Loucy (cell line): ENCODE results near the gene B3GALT6.

Experiments
- H2AFZ ChIP-seq: fragments of 200-600 bp; sonication (generic); 2 replicates; pipeline ENCODE4 v1.6.0; 2016; ENCODE audit warnings: antibody characterized with exemption, mild to moderate bottlenecking, low read length, moderate library complexity
- H3F3A ChIP-seq: fragments of 200-600 bp; 2 replicates; pipeline ENCODE4 v1.6.0; 2016; ENCODE audit warnings: antibody characterized with exemption, low read depth, mild to moderate bottlenecking
- H3K27me3 ChIP-seq: fragments of 200-600 bp; sonication (generic); 2 replicates; pipeline ENCODE4 v1.6.1; 2014; ENCODE audit warnings: low read length, mild to moderate bottlenecking; ENCODE audit not compliant: insufficient read depth, poor library complexity, severe bottlenecking
- H3K36me3 ChIP-seq: fragments of 200-600 bp; sonication (generic); 2 replicates; pipeline ENCODE4 v1.6.1; 2016; ENCODE audit warnings: low read length; ENCODE audit not compliant: insufficient read depth
- H3K4me1 ChIP-seq: fragments of 200-600 bp; sonication (generic); 2 replicates; pipeline ENCODE4 v1.5.1; 2014; ENCODE audit warnings: low read length, mild to moderate bottlenecking; ENCODE audit not compliant: insufficient read depth, poor library complexity, severe bottlenecking
- H3K4me2 ChIP-seq: fragments of 200-600 bp; sonication (generic); 2 replicates; pipeline ENCODE4 v1.6.0; 2014; ENCODE audit warnings: antibody characterized with exemption, low read length, low read depth, mild to moderate bottlenecking; ENCODE audit not compliant: poor library complexity, severe bottlenecking
- H3K4me3 ChIP-seq: fragments of 200-600 bp; sonication (generic); 2 replicates; pipeline ENCODE4 v1.5.1; 2014; ENCODE audit warnings: low read length, mild to moderate bottlenecking, mixed read lengths; ENCODE audit not compliant: poor library complexity, severe bottlenecking
- H3K79me2 ChIP-seq: fragments of 200-600 bp; sonication (generic); 2 replicates; pipeline ENCODE4 v1.6.1; 2014; ENCODE audit warnings: low read length; ENCODE audit not compliant: insufficient read depth
- H3K9ac ChIP-seq: fragments of 200-600 bp; sonication (generic); 2 replicates; pipeline ENCODE4 v1.6.0; 2014; ENCODE audit warnings: mild to moderate bottlenecking, low read depth, low read length, moderate library complexity; ENCODE audit not compliant: poor library complexity, severe bottlenecking
- H3K9me2 ChIP-seq: fragments of 200-600 bp; sonication (generic); replicated peaks from 2 replicates; pipeline ENCODE4 v1.6.1; 2016; ENCODE audit warnings: low read depth, low read length, mixed read lengths
- H3K9me3 ChIP-seq: fragments of 200-600 bp; sonication (generic); 2 replicates; pipeline ENCODE4 v1.6.1; 2014; ENCODE audit warnings: mild to moderate bottlenecking, antibody characterized with exemption, low read length, low read depth; ENCODE audit not compliant: insufficient read depth
- H4K20me1 ChIP-seq: fragments of 200-600 bp; sonication (generic); 2 replicates; pipeline ENCODE4 v1.6.0; 2014; ENCODE audit warnings: antibody characterized with exemption, low read length, mild to moderate bottlenecking; ENCODE audit not compliant: insufficient read depth, poor library complexity, severe bottlenecking
- CTCF ChIP-seq: fragments of 200-600 bp; sonication (generic); conservative IDR thresholded peaks from 2 replicates; pipeline ENCODE4 v1.5.1; 2014; ENCODE audit warnings: mild to moderate bottlenecking, antibody characterized with exemption, low read length
- EZH2phosphoT487 ChIP-seq: fragments of 200-600 bp; IDR thresholded peaks from 2 replicates; pipeline ENCODE4 v1.6.1; 2018; ENCODE audit warnings: antibody characterized with exemption, mild to moderate bottlenecking, moderate library complexity, borderline replicate concordance

Gene B3GALT6

GRCh38 chr1:1239227-1239613 lies 7.2 kb downstream of the B3GALT6 start:
- no peak overlapping the region for H3K4me2 ChIP-seq
- H3K27me3 ChIP-seq, result no peaks in the 10 kb centered on the region
- H3K9ac ChIP-seq, result no peak overlapping the region
- H3K4me3 ChIP-seq, result no peak overlapping the region
- H3K9me3 ChIP-seq, result no peaks in the 10 kb centered on the region
- no peaks in the 10 kb centered on the region for H3K4me1 ChIP-seq
- H3K79me2 ChIP-seq, result peaks cover 11% of the 10 kb centered on the region; the same call in 1 of the 2 replicates
- H3F3A ChIP-seq, result no peaks in the 10 kb centered on the region
- H3K9me2 ChIP-seq, result no peaks in the 10 kb centered on the region
- no peaks in the 10 kb centered on the region for H3K36me3 ChIP-seq
- TF ChIP-seq EZH2phosphoT487 (no peak), CTCF (no peak)
- peaks cover 3% of the 10 kb centered on the region for H4K20me1 ChIP-seq
- H2AFZ ChIP-seq, result no peak overlapping the region

GRCh38 chr1:1239614-1240347 lies 7.7 kb downstream of the B3GALT6 start:
- peaks cover 3% of the 10 kb centered on the region for H4K20me1 ChIP-seq
- peaks cover 6% of the 10 kb centered on the region; the same call in 1 of the 2 replicates for H3K79me2 ChIP-seq
- no peak overlapping the region for H3K9ac ChIP-seq
- no peak overlapping the region for H3K4me2 ChIP-seq
- H3K4me1 ChIP-seq, result no peaks in the 10 kb centered on the region
- H3K9me3 ChIP-seq, result no peaks in the 10 kb centered on the region
- no peaks in the 10 kb centered on the region for H3K9me2 ChIP-seq
- no peaks in the 10 kb centered on the region for H3K36me3 ChIP-seq
- H3K4me3 ChIP-seq, result no peak overlapping the region
- no peaks in the 10 kb centered on the region for H3F3A ChIP-seq
- H2AFZ ChIP-seq, result no peak overlapping the region
- TF ChIP-seq EZH2phosphoT487 (no peak), CTCF (no peak)
- no peaks in the 10 kb centered on the region for H3K27me3 ChIP-seq

GRCh38 chr1:1240348-1240732 lies 8.3 kb downstream of the B3GALT6 start:
- Histone ChIP-seq H3K27me3 (no peaks in the 10 kb centered on the region), H3K4me2 (no peak overlapping the region), H4K20me1 (no peaks in the 10 kb centered on the region), H3K9ac (no peak overlapping the region), H3K4me1 (no peaks in the 10 kb centered on the region), H3K79me2 (0 out of 2 replicates have a peak, but pooled peaks cover under 1% of the 10 kb centered on the region), H3K9me2 (no peaks in the 10 kb centered on the region), H3K9me3 (no peaks in the 10 kb centered on the region), H3F3A (no peaks in the 10 kb centered on the region), H2AFZ (no peak overlapping the region), H3K4me3 (no peak overlapping the region), H3K36me3 (no peaks in the 10 kb centered on the region)
- no peak for TF ChIP-seq EZH2phosphoT487
- TF ChIP-seq CTCF, result no peak
